GM18861 (cell line): ENCODE results near the gene CGB1.
"Not testable (repeated sequence)": the region's sequence is repeated elsewhere in the genome, so short reads cannot be mapped to it uniquely, and the experiment has no call there.

ENCODE experiments used
- ATAC-seq: cut with Tn5 transposase; IDR thresholded peaks from one replicate; pipeline ENCODE4 v1.9.1; 2021; ENCODE audit not compliant: unreplicated experiment

Gene CGB1

GRCh38 chr19:49058562-49058961 lies 21.9 kb upstream of the CGB1 start:
- ATAC-seq: no peak

GRCh38 chr19:49057636-49058234 lies 21.0 kb upstream of the CGB1 start, which contains the start of gene CGB7:
Gene CGB7 (minus strand): TSS chr19:49057749. CDS start chr19:49055375, 2,374 bp downstream.
- no peak for ATAC-seq

GRCh38 chr19:49056902-49057596 lies 20.4 kb upstream of the CGB1 start:
- ATAC-seq: not testable (repeated sequence)

- no peak for ATAC-seq
Measured at GRCh38 chr19:49056101-49056901, 19.6 kb upstream of the CGB1 start.

GRCh38 chr19:49050376-49051033 lies 13.8 kb upstream of the CGB1 start:
- not testable (repeated sequence) for ATAC-seq

- ATAC-seq: not testable (repeated sequence)
Measured at GRCh38 chr19:49049834-49050233, 13.1 kb upstream of the CGB1 start.

- not testable (repeated sequence) for ATAC-seq
Measured at GRCh38 chr19:49049011-49049410, 12.3 kb upstream of the CGB1 start, which contains the start of gene CGB8. Gene CGB8 (minus strand): TSS chr19:49049111. CDS start chr19:49048739, 372 bp downstream.

- not testable (repeated sequence) for ATAC-seq
Measured at GRCh38 chr19:49043548-49043947, 6.9 kb upstream of the CGB1 start, which contains the start of gene CGB5. Gene CGB5 (plus strand): TSS chr19:49043848. CDS start chr19:49044210, 362 bp downstream.

GRCh38 chr19:49042666-49043065 lies 6.0 kb upstream of the CGB1 start:
- not testable (repeated sequence) for ATAC-seq

GRCh38 chr19:49042177-49042576 lies 5.5 kb upstream of the CGB1 start:
- ATAC-seq: no peak

- ATAC-seq: not testable (repeated sequence)
Measured at GRCh38 chr19:49039736-49040135, 3.0 kb upstream of the CGB1 start.

GRCh38 chr19:49038557-49039276 lies 2.0 kb upstream of the CGB1 start:
- not testable (repeated sequence) for ATAC-seq

- ATAC-seq: not testable (repeated sequence)
Measured at GRCh38 chr19:49038111-49038510, 1.4 kb upstream of the CGB1 start.

- not testable (repeated sequence) for ATAC-seq
Measured at GRCh38 chr19:49031642-49032301, 4.9 kb downstream of the CGB1 start, which contains the start of gene CGB2. Gene CGB2 (plus strand): TSS chr19:49031890. CDS start chr19:49032096, 206 bp downstream.

GRCh38 chr19:49030323-49030722 lies 6.4 kb downstream of the CGB1 start:
- not testable (repeated sequence) for ATAC-seq

GRCh38 chr19:49029749-49030148 lies 6.9 kb downstream of the CGB1 start:
- ATAC-seq: not testable (repeated sequence)

- ATAC-seq: not testable (repeated sequence)
Measured at GRCh38 chr19:49028686-49029085, 8.0 kb downstream of the CGB1 start.

GRCh38 chr19:49025599-49025998 lies 11.1 kb downstream of the CGB1 start:
- ATAC-seq: not testable (repeated sequence)

GRCh38 chr19:49025088-49025487 lies 11.6 kb downstream of the CGB1 start:
- not testable (repeated sequence) for ATAC-seq
